ENCODE measurements around the gene DUSP15. TPM values are rescaled to one million over a fixed set of nuclear protein-coding genes. Genes with fewer than 3 reads are reported as not detected.

The DUSP15 gene
- total and polyA plus RNA-seq, 9 of the 15 experiments (the other 6 are each of a cell fraction or from before 2014, with no cell fraction given) = 0.34 TPM; not detected in 8

- TF ChIP-seq HMGXB4 (CRISPR knock-in tag; IDR thresholded peaks at IDR 0.05) (no peak), NBN (IDR thresholded peaks at IDR 0.05; ENCODE audit: low read depth) (no peak), BMI1 (IDR thresholded peaks at IDR 0.05; ENCODE audit: low read length) (no peak), ADNP (tag; IDR thresholded peaks at IDR 0.05) (peak; percentile 90), RERE (CRISPR knock-in tag; IDR thresholded peaks at IDR 0.05; ENCODE audit: borderline replicate concordance) (no peak), HMGN3 (IDR thresholded peaks at IDR 0.05; ENCODE audit: borderline replicate concordance, extremely low read depth, insufficient read length, low read depth, low read length) (no peak), ZBTB5 (IDR thresholded peaks at IDR 0.05) (no peak), ZNF23 (CRISPR knock-in tag; IDR thresholded peaks at IDR 0.05) (no peak), MBD2 (IDR thresholded peaks at IDR 0.05; ENCODE audit: borderline replicate concordance, low read depth) (no peak), CHAMP1 (IDR thresholded peaks at IDR 0.05) (no peak), KLF13 (tag; IDR thresholded peaks at IDR 0.05; ENCODE audit: borderline replicate concordance, low read depth) (no peak), HDGF (IDR thresholded peaks at IDR 0.05) (no peak), RBM25 (IDR thresholded peaks at IDR 0.05; ENCODE audit: low read depth, low read length, severe bottlenecking) (peak; percentile 91), CREBBP (IDR thresholded peaks at IDR 0.05; ENCODE audit: low read depth, low read length) (no peak), SPI1 (IDR thresholded peaks at IDR 0.05; ENCODE audit: borderline replicate concordance, low read depth, low read length) (no peak), ZNF197 (CRISPR knock-in tag; IDR thresholded peaks at IDR 0.05; ENCODE audit: low read depth) (no peak), ZZZ3 (IDR thresholded peaks at IDR 0.05) (no peak), RBM17 (IDR thresholded peaks at IDR 0.05; ENCODE audit: borderline replicate concordance, low read depth, low read length) (no peak)
Observed at GRCh38 chr20:31831211-31831610, 39.1 kb downstream of the DUSP15 start (continued).
